ENCODE measurements around the gene ERN1.

The ERN1 gene

DNA sequence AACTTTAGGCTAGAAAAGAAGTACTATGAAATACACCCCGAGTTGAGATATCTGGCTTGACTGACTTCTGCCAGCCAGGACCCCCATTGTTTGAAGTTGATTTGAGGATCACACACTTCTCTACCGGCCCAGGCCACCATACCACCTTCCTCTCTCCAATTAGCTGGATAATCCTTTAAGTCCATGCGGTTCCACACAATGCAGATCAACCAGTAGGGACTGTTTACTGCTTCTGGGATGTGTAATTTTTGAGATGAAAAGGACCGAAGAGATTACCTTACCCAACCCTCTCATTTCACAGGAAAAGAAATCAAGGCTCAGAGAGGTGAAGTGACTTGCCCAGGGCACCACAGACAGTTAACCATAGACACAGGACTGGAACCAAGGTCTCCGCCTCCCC, 20.5 kb downstream of the ERN1 start:
- Histone ChIP-seq H3K4me1 (ENCODE audit: control insufficient read depth, insufficient read depth, low read length) (no peaks in the 10 kb centered on the region), H3K4me3 (ENCODE audit: low read length) (no peak overlapping the region), H3K36me3 (ENCODE audit: control insufficient read depth, insufficient read depth, low read length) (no peaks in the 10 kb centered on the region), H3K27ac (ENCODE audit: low read depth, low read length) (no peak overlapping the region), H3K9ac (ENCODE audit: low read length) (no peak overlapping the region), H3K27me3 (ENCODE audit: control insufficient read depth, insufficient read depth, low read length) (no peaks in the 10 kb centered on the region)

DNA sequence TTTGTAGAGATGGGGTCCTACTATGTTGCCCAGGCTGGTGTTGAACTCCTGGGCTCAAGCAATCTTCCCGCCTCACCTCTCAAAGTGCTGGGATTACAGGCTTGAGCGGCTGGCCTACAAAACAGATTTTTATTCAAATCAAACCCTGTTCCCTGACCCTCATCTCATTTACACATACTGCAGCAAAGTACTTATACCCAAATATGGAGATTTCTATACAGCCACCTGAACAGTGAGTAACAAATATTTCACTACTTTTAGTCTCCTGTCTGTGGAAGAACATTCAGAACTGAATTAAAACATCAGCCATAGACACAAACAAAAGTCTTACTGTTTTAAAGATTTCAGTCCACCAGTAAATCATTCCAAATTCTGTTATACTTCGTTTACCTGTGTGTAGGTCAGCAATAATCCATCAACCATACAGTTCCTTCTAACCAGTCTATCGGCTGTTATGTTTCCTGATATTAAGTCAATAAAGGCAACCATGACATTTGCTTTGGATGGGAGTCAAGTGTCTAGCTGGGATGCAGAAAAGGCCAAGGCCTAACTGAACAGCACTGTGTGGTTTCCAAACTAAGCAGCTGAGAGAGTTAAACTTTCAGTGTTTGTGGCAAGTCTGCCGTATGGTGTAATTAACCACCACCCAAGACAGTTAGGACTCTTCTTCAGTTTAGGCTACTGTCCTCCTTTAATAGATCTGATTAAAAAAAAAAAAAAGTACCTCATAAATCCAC, 22.3 kb downstream of the ERN1 start:
- H3K36me3 ChIP-seq (ENCODE audit: control insufficient read depth, insufficient read depth, low read length) = no peaks in the 10 kb centered on the region
- H3K9ac ChIP-seq (ENCODE audit: low read length) = no peak overlapping the region
- no peak overlapping the region for H3K4me3 ChIP-seq (ENCODE audit: low read length)
- no peak overlapping the region for H3K27ac ChIP-seq (ENCODE audit: low read depth, low read length)
- H3K4me1 ChIP-seq (ENCODE audit: control insufficient read depth, insufficient read depth, low read length) = no peaks in the 10 kb centered on the region
- no peaks in the 10 kb centered on the region for H3K27me3 ChIP-seq (ENCODE audit: control insufficient read depth, insufficient read depth, low read length)

DNA sequence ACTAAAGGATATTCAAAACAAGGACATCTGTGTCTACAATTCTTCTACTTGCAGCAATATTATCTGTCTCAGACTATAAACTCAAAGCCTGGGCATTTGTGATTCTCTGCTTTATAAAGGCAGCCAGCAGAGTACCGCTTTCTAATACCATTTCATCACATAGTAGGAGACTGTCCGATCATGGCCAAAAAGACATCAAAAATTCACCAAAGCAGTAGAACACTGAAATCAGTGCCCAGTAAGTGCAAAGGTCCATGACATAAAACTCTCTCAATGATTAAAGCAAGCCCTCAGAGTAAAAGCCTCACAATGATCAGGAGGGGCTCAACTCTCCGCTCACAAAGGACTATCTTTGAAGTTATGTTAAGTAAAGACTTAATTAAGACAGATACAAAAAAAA, 23.0 kb downstream of the ERN1 start:
- Histone ChIP-seq H3K27me3 (ENCODE audit: control insufficient read depth, insufficient read depth, low read length) (no peaks in the 10 kb centered on the region), H3K9ac (ENCODE audit: low read length) (no peak overlapping the region), H3K36me3 (ENCODE audit: control insufficient read depth, insufficient read depth, low read length) (no peaks in the 10 kb centered on the region), H3K4me1 (ENCODE audit: control insufficient read depth, insufficient read depth, low read length) (no peaks in the 10 kb centered on the region), H3K27ac (ENCODE audit: low read depth, low read length) (no peak overlapping the region), H3K4me3 (ENCODE audit: low read length) (no peak overlapping the region)

DNA sequence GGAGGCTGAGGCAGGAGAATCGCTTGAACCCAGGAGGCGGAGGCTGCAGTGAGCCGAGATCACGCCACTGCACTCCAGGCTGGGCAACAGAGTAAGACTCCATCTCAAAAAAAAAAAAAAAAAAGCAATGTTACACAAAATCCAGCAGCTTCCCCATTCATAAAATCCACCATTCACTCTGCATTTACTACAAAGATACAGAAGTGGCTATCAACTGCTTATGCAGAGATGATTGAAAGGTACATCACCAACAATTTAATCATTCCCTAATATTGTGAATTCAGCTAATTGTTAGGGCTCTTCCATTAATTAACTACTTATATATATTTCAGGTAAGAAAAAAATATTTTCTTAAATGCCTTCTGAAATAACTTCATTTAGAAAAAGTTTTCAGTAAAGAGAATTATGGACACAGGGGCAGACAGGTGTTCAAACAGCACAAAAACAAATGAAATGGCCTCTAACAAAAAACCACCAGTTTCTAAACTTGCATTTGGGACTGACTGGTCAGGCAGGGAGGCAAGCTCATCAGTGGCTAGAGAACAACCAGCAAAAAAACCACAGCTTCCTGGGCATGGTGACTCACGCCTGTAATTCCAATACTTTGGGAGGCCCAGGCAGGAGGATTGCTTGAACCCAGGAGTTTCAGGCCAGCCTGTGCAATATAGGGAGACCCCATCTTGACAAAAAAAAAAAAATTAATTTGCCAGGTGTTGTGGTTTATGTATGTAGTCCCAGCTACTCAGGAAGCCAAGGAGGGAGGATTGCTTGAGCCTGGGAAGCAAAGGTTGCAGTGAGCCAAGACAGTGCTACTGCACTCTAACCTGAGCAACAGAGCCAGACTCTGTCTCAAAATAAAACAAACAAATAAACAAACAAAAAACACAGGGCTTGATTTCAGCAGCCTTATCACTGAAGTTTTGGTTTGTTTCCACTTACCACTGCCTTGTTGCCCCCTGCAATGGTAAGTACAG, 26.3 kb downstream of the ERN1 start:
- Histone ChIP-seq H3K27me3 (ENCODE audit: control insufficient read depth, insufficient read depth, low read length) (no peaks in the 10 kb centered on the region), H3K4me1 (ENCODE audit: control insufficient read depth, insufficient read depth, low read length) (no peaks in the 10 kb centered on the region), H3K36me3 (ENCODE audit: control insufficient read depth, insufficient read depth, low read length) (no peaks in the 10 kb centered on the region), H3K4me3 (ENCODE audit: low read length) (no peak overlapping the region), H3K27ac (ENCODE audit: low read depth, low read length) (no peak overlapping the region), H3K9ac (ENCODE audit: low read length) (no peak overlapping the region)

DNA sequence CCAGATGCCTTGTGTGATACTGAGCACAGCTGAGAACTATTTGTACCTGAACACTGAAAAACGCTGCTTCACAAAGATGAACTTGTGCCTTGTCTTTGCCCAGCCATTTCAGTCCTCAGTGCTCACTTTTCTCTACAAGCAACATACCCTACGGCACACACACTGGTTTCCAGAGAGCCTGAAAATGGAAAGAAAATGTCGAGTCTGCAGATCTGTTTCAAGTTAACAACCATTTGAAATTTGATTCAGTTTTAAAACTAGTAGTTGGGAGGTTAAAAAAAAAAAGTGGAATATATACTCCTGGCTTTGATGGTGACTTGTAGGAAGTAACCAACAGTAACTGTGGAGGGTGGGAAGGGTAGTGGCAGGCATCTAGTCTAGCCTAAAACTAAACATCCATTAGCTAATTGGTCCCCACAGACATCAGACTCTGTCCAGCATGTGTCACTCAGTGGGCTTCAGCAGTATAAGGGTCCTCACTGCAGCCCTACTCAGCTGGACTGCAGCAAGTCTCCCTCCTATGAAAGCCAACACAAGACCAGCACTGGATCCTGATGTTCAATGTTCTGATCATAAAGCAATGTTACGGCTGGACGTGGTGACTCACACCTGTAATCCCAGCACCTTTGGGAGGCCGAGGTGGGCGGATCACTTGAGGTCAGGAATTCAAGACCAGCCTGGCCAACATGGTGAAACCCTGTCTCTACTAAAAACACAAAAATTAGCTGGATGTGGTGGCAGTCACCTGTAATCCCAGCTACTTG, 27.1 kb downstream of the ERN1 start:
- no peak overlapping the region for H3K27ac ChIP-seq (ENCODE audit: low read depth, low read length)
- H3K36me3 ChIP-seq (ENCODE audit: control insufficient read depth, insufficient read depth, low read length) = no peaks in the 10 kb centered on the region
- no peak overlapping the region for H3K4me3 ChIP-seq (ENCODE audit: low read length)
- no peaks in the 10 kb centered on the region for H3K4me1 ChIP-seq (ENCODE audit: control insufficient read depth, insufficient read depth, low read length)
- H3K9ac ChIP-seq (ENCODE audit: low read length) = no peak overlapping the region
- H3K27me3 ChIP-seq (ENCODE audit: control insufficient read depth, insufficient read depth, low read length) = no peaks in the 10 kb centered on the region

DNA sequence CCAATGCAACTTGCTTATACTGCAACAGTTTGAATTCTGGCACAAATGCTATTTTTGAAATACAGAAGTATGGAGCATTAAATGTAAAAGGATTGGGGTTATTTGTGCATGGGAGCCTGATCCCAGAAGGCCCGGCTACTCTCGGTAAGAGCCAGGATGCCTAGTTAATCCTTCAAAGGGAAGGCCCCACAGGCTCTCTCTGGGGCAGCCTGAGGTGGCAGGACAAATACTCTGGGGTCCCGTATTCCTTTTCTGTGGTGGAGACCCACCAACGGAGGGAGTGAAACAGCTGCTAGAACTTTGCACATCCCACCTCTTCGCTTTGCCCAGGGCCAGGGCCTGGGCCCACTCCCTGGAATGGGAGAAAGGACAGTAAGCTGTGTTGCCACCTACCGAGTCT, 30.4 kb downstream of the ERN1 start:
- Histone ChIP-seq H3K4me1 (ENCODE audit: control insufficient read depth, insufficient read depth, low read length) (peaks cover 3% of the 10 kb centered on the region), H3K9ac (ENCODE audit: low read length) (no peak overlapping the region), H3K27ac (ENCODE audit: low read depth, low read length) (no peak overlapping the region), H3K27me3 (ENCODE audit: control insufficient read depth, insufficient read depth, low read length) (no peaks in the 10 kb centered on the region), H3K36me3 (ENCODE audit: control insufficient read depth, insufficient read depth, low read length) (no peaks in the 10 kb centered on the region), H3K4me3 (ENCODE audit: low read length) (no peak overlapping the region)

DNA sequence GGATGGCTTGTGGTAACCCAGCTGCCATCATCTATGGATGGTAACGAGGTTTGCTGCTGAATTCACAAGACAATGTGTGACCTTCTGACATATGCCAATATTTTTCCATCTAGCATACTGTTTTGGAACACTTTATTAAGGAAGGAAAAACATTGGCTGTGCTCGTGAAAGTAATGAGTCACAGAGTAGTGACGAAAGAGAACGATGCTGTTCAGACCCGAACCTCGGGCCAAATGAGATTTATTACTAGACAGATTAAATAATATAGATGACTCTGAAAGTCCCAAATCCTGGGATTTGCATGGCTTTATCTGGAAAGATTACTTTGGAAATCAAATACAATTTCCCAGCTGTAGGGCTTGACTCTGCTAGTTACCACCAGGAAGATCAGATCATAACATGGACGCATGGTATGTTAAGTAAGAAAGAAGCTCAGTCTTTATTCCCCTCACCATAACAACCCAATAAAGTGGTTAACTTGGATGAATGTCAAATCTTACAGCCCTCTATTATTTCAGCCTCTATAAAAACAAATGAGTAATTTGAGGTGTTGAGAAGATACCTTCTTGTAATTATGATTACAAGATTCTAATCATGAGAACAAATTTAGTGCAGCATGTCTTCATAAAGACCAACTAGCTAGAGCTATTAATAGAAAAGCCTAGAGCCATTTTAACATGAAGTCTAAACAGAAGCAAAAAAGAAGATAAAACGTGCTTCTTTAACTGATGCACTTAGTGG, 32.6 kb downstream of the ERN1 start:
- Histone ChIP-seq H3K4me1 (ENCODE audit: control insufficient read depth, insufficient read depth, low read length) (peaks cover 3% of the 10 kb centered on the region), H3K9ac (ENCODE audit: low read length) (no peak overlapping the region), H3K27ac (ENCODE audit: low read depth, low read length) (peak overlapping the region; percentile 52), H3K36me3 (ENCODE audit: control insufficient read depth, insufficient read depth, low read length) (no peaks in the 10 kb centered on the region), H3K4me3 (ENCODE audit: low read length) (no peak overlapping the region), H3K27me3 (ENCODE audit: control insufficient read depth, insufficient read depth, low read length) (no peaks in the 10 kb centered on the region)

DNA sequence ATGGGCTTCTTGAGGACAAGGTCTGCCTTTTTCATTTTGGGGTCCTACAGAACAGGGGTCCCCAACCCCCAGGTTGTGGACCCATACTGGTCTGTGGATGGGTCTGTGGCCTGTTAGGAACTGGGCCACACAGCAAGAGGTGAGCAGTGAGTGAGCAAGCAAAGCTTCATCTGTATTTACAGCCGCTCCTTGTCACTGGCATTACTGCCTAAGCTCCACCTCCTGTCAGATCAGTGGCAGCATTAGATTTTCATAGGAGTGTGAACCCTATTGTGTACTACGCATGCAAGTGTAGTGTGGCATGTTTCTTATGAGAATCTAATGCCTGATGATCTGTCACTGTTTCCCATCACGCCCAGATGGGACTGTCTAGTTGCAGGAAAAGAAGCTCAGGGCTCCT, 33.9 kb downstream of the ERN1 start:
- H3K27ac ChIP-seq (ENCODE audit: low read depth, low read length) = no peak overlapping the region
- H3K9ac ChIP-seq (ENCODE audit: low read length) = no peak overlapping the region
- H3K4me3 ChIP-seq (ENCODE audit: low read length) = no peak overlapping the region
- peaks cover 3% of the 10 kb centered on the region for H3K4me1 ChIP-seq (ENCODE audit: control insufficient read depth, insufficient read depth, low read length)
- H3K36me3 ChIP-seq (ENCODE audit: control insufficient read depth, insufficient read depth, low read length) = no peaks in the 10 kb centered on the region
- no peaks in the 10 kb centered on the region for H3K27me3 ChIP-seq (ENCODE audit: control insufficient read depth, insufficient read depth, low read length)

DNA sequence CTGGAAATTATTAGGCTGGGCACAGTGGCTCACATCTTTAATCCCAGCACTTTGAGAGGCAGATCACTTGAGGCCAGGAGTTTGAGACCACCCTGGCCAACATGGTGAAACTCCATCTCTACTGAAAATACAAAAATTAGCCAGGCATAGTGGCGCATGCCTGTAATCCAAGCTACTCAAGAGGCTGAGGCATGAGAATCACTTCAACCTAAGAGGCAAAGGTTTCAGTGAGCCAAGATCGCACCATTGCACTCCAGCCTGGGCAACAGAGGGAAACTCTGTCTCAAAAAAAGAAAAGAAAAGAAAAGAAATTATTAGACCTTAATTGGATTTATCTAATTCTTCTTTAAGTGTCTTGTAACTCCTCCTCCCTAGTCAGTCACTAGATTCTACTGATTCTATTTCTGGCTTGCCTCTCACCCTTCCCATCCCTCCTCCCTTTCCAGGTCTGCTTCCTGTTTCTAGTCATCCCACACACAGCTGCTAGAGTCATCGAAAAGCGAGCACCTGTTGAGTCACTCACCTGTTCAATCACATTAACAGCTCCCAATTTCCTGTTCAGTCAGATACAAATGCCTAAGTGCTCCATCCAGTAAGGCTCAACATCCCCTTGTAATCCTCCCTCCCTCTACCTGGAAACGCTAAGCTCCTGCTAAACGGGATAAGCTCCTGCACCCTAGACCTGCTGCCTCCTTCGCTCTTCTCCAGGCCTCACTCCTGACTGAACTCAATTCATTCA, 34.6 kb downstream of the ERN1 start:
- no peak overlapping the region for H3K27ac ChIP-seq (ENCODE audit: low read depth, low read length)
- peaks cover 3% of the 10 kb centered on the region for H3K4me1 ChIP-seq (ENCODE audit: control insufficient read depth, insufficient read depth, low read length)

DNA sequence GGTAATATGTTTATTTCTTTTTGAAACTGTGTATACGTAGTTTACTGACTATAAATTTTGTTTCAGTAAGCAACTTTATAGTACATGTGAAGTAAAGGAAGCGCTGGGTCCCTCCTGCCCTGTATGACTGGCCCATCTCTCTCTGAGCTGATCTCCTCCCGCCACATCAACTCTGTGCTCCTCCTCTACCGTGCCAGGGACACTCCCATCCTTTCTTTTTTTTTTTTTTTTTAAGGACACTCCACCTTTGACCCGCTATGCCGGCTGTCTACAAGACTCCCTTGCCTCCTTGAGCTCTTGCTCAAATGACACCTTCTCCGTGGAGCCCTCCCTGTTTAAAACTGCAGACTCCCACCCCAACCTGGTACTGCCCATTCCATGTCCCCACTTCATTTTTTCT, 35.5 kb downstream of the ERN1 start:
- Histone ChIP-seq H3K27me3 (ENCODE audit: control insufficient read depth, insufficient read depth, low read length) (no peaks in the 10 kb centered on the region), H3K4me3 (ENCODE audit: low read length) (no peak overlapping the region), H3K9ac (ENCODE audit: low read length) (no peak overlapping the region), H3K4me1 (ENCODE audit: control insufficient read depth, insufficient read depth, low read length) (peaks cover 3% of the 10 kb centered on the region), H3K36me3 (ENCODE audit: control insufficient read depth, insufficient read depth, low read length) (no peaks in the 10 kb centered on the region), H3K27ac (ENCODE audit: low read depth, low read length) (no peak overlapping the region)

More for the DNA sequence above, 34.6 kb downstream of the ERN1 start:
- no peaks in the 10 kb centered on the region for H3K36me3 ChIP-seq (ENCODE audit: control insufficient read depth, insufficient read depth, low read length)
- H3K4me3 ChIP-seq (ENCODE audit: low read length) = no peak overlapping the region
- no peaks in the 10 kb centered on the region for H3K27me3 ChIP-seq (ENCODE audit: control insufficient read depth, insufficient read depth, low read length)
- no peak overlapping the region for H3K9ac ChIP-seq (ENCODE audit: low read length)

DNA sequence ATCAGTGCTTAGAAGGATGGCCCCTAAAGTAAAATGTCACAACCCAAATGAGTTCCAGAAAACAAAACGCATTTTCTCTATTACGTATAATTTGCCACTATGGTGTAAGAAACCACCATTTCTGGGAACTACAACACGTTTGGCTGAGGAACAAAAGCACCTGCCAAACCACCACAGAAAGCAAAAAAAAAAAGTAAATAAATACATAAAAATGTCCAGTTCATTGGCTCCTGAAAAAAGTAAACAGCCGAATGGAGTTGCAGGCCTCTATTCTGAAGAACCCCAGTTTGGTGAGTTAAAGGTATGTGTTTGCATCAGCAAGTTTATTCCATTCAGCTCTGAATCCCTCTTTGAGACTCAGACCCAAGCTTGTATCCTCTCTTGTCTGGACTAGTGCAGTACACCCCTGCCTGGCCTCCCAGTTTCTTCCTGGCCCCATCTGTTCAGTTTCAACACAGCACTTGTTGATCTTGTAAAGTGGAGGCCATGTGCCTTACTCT, 36.9 kb downstream of the ERN1 start:
- Histone ChIP-seq H3K27me3 (ENCODE audit: control insufficient read depth, insufficient read depth, low read length) (no peaks in the 10 kb centered on the region), H3K4me1 (ENCODE audit: control insufficient read depth, insufficient read depth, low read length) (peaks cover 3% of the 10 kb centered on the region), H3K36me3 (ENCODE audit: control insufficient read depth, insufficient read depth, low read length) (no peaks in the 10 kb centered on the region), H3K27ac (ENCODE audit: low read depth, low read length) (no peak overlapping the region), H3K4me3 (ENCODE audit: low read length) (no peak overlapping the region), H3K9ac (ENCODE audit: low read length) (no peak overlapping the region)

Measured in rectal smooth muscle tissue (tissue), 1 donor.